Smooth muscle cell (in vitro differentiated cells): ENCODE results near the gene PHACTR2. TPM values are rescaled to one million over a fixed set of nuclear protein-coding genes. Genes with fewer than 3 reads are reported as not detected.

Experiments used
- DNase-seq: peaks from one replicate; lab custom pipeline; 2025; ENCODE audit not compliant: unreplicated experiment; lab: John Stamatoyannopoulos, UW
- H2AFZ ChIP-seq: fragments of 200-600 bp; sonication (generic); 2 replicates; pipeline ENCODE4 v1.6.0; 2016; ENCODE audit warnings: antibody characterized with exemption, low read depth, mild to moderate bottlenecking
- H3F3A ChIP-seq: fragments of 200-600 bp; sonication (generic); 2 replicates; pipeline ENCODE4 v1.6.0; 2017; ENCODE audit warnings: antibody characterized with exemption, low read depth
- H3K27ac ChIP-seq: fragments of 200-600 bp; sonication (generic); 2 replicates; pipeline ENCODE4 v1.5.1; 2016; ENCODE audit warnings: low read depth, mild to moderate bottlenecking
- H3K27me3 ChIP-seq: fragments of 200-600 bp; sonication (generic); 2 replicates; pipeline ENCODE4 v1.6.1; 2016; ENCODE audit warnings: low read depth, mild to moderate bottlenecking
- H3K36me3 ChIP-seq: fragments of 200-600 bp; sonication (generic); 2 replicates; pipeline ENCODE4 v1.5.1; 2016; ENCODE audit warnings: low read depth
- H3K4me1 ChIP-seq: fragments of 200-600 bp; sonication (generic); 2 replicates; pipeline ENCODE4 v1.5.1; 2016; ENCODE audit warnings: low read depth
- H3K4me2 ChIP-seq: fragments of 200-600 bp; sonication (generic); 2 replicates; pipeline ENCODE4 v1.6.0; 2016; ENCODE audit warnings: mild to moderate bottlenecking
- H3K4me3 ChIP-seq: fragments of 200-600 bp; sonication (generic); 2 replicates; pipeline ENCODE4 v1.5.1; 2016; ENCODE audit warnings: mild to moderate bottlenecking
- H3K79me2 ChIP-seq: fragments of 200-600 bp; sonication (generic); 2 replicates; pipeline ENCODE4 v1.6.0; 2016; ENCODE audit warnings: low read depth, mild to moderate bottlenecking
- H3K9ac ChIP-seq: fragments of 200-600 bp; sonication (generic); 2 replicates; pipeline ENCODE4 v1.6.0; 2016; ENCODE audit warnings: low read depth
- H3K9me3 ChIP-seq: fragments of 200-600 bp; sonication (generic); replicated peaks from 2 replicates; pipeline ENCODE4 v1.5.1; 2016; ENCODE audit warnings: low read depth
- H4K20me1 ChIP-seq: fragments of 200-600 bp; sonication (generic); 2 replicates; pipeline ENCODE4 v1.6.0; 2016; ENCODE audit warnings: low read depth
- WGBS: methylation state at CpG from one replicate; pipeline ENCODE4 v1.1.7; 2016; ENCODE audit warnings: low lambda C conversion rate; 5-methylcytosine and 5-hydroxymethylcytosine counted together
- polyA plus RNA-seq: library from polyadenylated mRNA; unstranded; fragments of >200 nt; fragmentation: Nextera tagmentation; extraction: Ambion mirVana; gene quantifications from 2 replicates; pipeline ENCODE4 v1.2.1, GENCODE V29; 2016
- total RNA-seq: library from RNA; depleted of rRNA; stranded (reverse); fragments of >200 nt; gene quantifications from 2 replicates; pipeline ENCODE4 v1.2.3, GENCODE V29; 2014
- TF ChIP-seq, protein P1 (sequence below): fragments of 200-600 bp; sonication (generic); IDR thresholded peaks from 2 replicates; pipeline ENCODE4 v1.5.1; 2017; ENCODE audit warnings: borderline replicate concordance, mild to moderate bottlenecking, antibody characterized with exemption; ENCODE audit not compliant: insufficient read depth, poor library complexity, severe bottlenecking

Gene PHACTR2
- total and polyA plus RNA-seq, 2 experiments from 2014 or later: 62.7 to 80.4 TPM

DNA sequence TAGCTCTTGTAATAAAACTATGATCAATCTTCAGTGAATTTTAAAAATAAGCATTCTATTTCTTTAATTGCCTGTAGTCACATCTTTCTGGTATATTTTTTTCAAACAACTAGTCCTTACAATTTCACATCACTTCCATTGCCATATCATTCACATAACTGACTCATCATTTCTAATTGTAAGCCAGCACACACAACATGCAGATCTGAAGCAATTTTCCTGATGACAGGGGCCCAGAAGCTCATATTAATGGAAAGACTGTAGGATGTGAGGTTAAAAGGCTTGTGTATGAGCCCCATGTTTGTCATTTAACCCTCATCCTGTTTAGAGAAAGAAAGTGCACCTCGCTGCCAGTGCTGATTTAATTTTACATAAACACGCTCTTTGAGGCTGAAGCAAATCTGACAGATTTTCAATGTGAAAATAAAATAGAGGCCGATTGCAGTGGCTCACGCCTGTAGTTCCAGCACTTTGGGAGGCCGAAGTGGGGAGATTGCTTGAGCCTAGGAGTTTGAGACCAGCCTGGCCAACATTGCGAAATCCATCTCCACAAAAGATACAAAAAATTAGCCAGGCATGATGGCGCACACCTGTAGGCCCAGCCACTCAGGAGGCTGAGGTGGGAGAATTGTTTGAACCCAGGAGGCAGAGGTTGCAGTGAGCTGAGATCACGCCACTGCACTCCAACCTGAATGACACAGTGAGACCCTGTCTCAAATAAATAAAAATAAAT, 125.2 kb downstream of the PHACTR2 start:
- no peaks in the 10 kb centered on the region for H3K27me3 ChIP-seq
- peaks cover 20% of the 10 kb centered on the region for H3F3A ChIP-seq
- no peaks in the 10 kb centered on the region for H3K36me3 ChIP-seq
- TF ChIP-seq, protein P1, sequence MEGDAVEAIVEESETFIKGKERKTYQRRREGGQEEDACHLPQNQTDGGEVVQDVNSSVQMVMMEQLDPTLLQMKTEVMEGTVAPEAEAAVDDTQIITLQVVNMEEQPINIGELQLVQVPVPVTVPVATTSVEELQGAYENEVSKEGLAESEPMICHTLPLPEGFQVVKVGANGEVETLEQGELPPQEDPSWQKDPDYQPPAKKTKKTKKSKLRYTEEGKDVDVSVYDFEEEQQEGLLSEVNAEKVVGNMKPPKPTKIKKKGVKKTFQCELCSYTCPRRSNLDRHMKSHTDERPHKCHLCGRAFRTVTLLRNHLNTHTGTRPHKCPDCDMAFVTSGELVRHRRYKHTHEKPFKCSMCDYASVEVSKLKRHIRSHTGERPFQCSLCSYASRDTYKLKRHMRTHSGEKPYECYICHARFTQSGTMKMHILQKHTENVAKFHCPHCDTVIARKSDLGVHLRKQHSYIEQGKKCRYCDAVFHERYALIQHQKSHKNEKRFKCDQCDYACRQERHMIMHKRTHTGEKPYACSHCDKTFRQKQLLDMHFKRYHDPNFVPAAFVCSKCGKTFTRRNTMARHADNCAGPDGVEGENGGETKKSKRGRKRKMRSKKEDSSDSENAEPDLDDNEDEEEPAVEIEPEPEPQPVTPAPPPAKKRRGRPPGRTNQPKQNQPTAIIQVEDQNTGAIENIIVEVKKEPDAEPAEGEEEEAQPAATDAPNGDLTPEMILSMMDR: no peak
- peak overlapping the region; percentile 98 for H3K27ac ChIP-seq
- H3K9ac ChIP-seq: no peak overlapping the region
- peaks cover 3% of the 10 kb centered on the region for H3K4me1 ChIP-seq
- peak overlapping the region; percentile 3 for H3K4me2 ChIP-seq
- no peak overlapping the region for H3K4me3 ChIP-seq
- DNase-seq: no peak
- no peaks in the 10 kb centered on the region for H4K20me1 ChIP-seq
- no peaks in the 10 kb centered on the region for H3K9me3 ChIP-seq
- WGBS: 91% methylated on average over 8 of the region's 8 CpGs
- H2AFZ ChIP-seq: no peak overlapping the region
- H3K79me2 ChIP-seq: peaks cover 15% of the 10 kb centered on the region

DNA sequence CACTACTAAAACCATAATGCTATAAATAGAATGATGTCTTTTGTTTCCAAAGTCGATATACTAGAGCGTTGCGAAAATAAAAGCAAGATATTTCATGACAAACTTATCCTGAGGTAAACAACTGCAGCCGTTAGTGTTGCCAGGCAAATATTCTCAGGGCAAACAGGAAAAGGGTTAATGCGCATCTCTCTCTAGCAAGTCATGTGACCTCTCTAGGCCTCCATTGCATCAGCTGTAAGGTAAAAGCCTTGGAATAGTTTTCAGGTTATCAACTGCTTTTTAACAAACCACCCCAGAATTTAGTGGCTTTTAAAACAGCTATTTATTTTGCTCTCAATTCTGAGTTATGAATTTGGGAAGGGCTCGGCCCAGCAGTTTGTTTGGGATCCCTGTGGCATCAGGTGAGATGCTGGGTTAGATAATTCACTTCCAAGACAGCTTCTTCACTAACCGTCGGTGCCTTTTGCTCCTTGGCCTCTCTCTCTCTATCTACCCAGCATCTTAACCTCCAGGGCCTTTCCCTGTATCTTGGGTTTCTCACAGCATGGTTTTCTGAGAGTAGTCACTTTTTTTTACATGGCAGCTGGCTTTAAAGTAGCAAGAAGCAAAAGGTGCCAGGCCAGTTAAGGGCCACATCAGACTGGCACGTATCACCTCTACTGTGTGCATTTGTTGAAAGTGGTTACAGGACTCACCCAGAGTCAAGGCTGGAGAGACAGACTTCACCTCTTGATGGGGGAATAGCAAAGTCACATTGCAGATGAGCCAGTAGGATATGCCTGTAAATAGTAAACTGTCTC, 126.2 kb downstream of the PHACTR2 start:
- H4K20me1 ChIP-seq: no peaks in the 10 kb centered on the region
- H3K9me3 ChIP-seq: no peaks in the 10 kb centered on the region
- no peak for DNase-seq
- H3K36me3 ChIP-seq: peaks cover 5% of the 10 kb centered on the region
- H3K27ac ChIP-seq: peak overlapping the region; percentile 98
- H3K27me3 ChIP-seq: no peaks in the 10 kb centered on the region
- peaks cover 18% of the 10 kb centered on the region for H3K79me2 ChIP-seq
- peak overlapping the region; percentile 79 for H3K4me2 ChIP-seq
- TF ChIP-seq, protein P1: no peak
- no peak overlapping the region for H2AFZ ChIP-seq
- no peak overlapping the region for H3K9ac ChIP-seq
- H3K4me1 ChIP-seq: peaks cover 3% of the 10 kb centered on the region
- no peak overlapping the region for H3K4me3 ChIP-seq
- H3F3A ChIP-seq: peaks cover 20% of the 10 kb centered on the region
- 83% methylated on average over 9 of the region's 9 CpGs for WGBS

DNA sequence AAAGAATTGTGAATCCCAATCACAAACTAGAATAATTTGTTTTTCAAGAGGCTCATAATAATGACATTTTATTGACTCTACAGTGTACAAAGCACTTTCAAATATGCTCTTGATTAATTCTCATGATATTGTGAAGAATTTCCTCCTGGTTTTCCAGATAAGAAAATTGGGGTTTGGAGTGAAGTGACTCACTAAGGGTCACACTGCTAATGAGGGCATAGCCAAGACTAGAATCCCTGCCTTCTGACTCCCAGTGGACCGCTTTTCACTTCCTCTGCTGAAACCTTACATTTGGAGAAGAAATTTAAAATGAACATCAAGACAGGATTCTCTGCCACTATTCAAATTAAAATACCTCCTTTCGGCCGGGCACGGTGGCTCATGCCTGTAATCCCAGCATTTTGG, 127.1 kb downstream of the PHACTR2 start:
- DNase-seq: no peak
- Histone ChIP-seq H3K4me1 (peaks cover 3% of the 10 kb centered on the region), H3K36me3 (peaks cover 5% of the 10 kb centered on the region), H3K27me3 (no peaks in the 10 kb centered on the region), H3K4me2 (peak overlapping the region; percentile 79), H4K20me1 (no peaks in the 10 kb centered on the region), H3K79me2 (peaks cover 9% of the 10 kb centered on the region), H3K27ac (peak overlapping the region; percentile 98), H2AFZ (no peak overlapping the region), H3K9ac (peak overlapping the region; percentile 91), H3K4me3 (no peak overlapping the region), H3F3A (peaks cover 20% of the 10 kb centered on the region), H3K9me3 (no peaks in the 10 kb centered on the region)
- TF ChIP-seq, protein P1: no peak
- 76% methylated on average over 4 of the region's 4 CpGs for WGBS
